NCI-H345 (cell line): ENCODE measurements around the gene SERPINB5.

Source experiments
- DNase-seq: peaks from one replicate; lab custom pipeline; 2025; lab: John Stamatoyannopoulos, UW

The SERPINB5 gene

GRCh38 chr18:63527251-63527650, 50.5 kb downstream of the SERPINB5 start:
- DNase-seq: no peak

GRCh38 chr18:63528863-63529492, 52.2 kb downstream of the SERPINB5 start:
- no peak for DNase-seq

GRCh38 chr18:63532471-63532870, 55.7 kb downstream of the SERPINB5 start:
- no peak for DNase-seq

GRCh38 chr18:63534615-63535014, 57.9 kb downstream of the SERPINB5 start:
- no peak for DNase-seq

GRCh38 chr18:63539904-63540510, 63.2 kb downstream of the SERPINB5 start:
- no peak for DNase-seq

GRCh38 chr18:63542069-63542468, 65.3 kb downstream of the SERPINB5 start, which contains the start of gene SERPINB12:
TSS of gene SERPINB12 (plus strand) at chr18:63542369. CDS start at chr18:63556160, 13,791 bp downstream.
- DNase-seq: no peak

GRCh38 chr18:63544017-63544416, 67.3 kb downstream of the SERPINB5 start:
- DNase-seq: no peak

- no peak for DNase-seq
Observed at GRCh38 chr18:63545000-63545399, 68.2 kb downstream of the SERPINB5 start.

- no peak for DNase-seq
Observed at GRCh38 chr18:63550068-63550467, 73.3 kb downstream of the SERPINB5 start.

- DNase-seq: no peak
Observed at GRCh38 chr18:63551769-63552168, 75.0 kb downstream of the SERPINB5 start.

- DNase-seq: no peak
Observed at GRCh38 chr18:63552581-63552980, 75.8 kb downstream of the SERPINB5 start.

GRCh38 chr18:63553081-63553480, 76.3 kb downstream of the SERPINB5 start:
- DNase-seq: no peak
